Measurements from ENCODE around the gene ARVCF. TPM values are rescaled to one million over a fixed set of nuclear protein-coding genes. Genes with fewer than 3 reads are reported as not detected.

ARVCF gene
- total RNA-seq, 1 donor from 2014 or later: 1.7 TPM

DNA sequence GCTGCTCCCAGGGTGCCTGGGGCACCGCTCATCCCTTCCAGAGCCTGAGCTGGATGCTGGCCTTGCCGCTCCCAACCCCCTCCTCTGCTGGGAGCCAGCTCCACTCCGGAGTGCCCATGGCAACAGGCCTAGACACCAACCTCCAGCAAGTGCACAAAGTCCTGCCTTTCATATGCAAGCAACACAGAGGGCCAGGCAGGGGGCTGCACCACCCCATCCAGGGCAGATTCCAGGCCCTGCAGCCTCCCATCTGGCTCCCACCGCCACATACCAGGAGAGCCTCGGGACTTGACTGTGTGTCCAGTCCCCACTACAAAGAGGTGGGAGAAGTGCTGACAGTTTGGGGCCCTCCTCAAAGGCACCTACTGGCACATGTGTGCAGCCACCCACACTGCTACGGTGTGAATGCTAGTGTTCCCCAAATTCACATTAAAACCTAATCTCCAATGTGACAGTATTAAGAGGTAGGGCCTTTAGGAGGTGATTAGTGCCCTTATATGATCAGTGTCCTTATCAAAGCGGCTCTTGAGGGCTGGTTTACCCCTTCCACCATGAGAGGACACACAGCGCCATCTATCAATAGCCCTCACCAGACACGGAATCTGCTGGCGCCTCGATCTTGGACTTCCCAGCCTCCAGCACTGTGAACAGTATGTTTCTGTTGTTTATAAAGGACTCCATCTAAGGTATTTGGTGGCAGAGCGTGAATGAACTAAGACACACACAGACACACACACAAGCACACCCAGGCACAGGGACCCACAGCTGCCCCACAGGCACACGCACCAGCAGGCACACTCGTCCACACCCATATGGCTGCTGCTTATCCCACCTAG, 16.2 kb downstream of the ARVCF start:
- intact Hi-C loops (cut with micrococcal nuclease): no loop called here

DNA sequence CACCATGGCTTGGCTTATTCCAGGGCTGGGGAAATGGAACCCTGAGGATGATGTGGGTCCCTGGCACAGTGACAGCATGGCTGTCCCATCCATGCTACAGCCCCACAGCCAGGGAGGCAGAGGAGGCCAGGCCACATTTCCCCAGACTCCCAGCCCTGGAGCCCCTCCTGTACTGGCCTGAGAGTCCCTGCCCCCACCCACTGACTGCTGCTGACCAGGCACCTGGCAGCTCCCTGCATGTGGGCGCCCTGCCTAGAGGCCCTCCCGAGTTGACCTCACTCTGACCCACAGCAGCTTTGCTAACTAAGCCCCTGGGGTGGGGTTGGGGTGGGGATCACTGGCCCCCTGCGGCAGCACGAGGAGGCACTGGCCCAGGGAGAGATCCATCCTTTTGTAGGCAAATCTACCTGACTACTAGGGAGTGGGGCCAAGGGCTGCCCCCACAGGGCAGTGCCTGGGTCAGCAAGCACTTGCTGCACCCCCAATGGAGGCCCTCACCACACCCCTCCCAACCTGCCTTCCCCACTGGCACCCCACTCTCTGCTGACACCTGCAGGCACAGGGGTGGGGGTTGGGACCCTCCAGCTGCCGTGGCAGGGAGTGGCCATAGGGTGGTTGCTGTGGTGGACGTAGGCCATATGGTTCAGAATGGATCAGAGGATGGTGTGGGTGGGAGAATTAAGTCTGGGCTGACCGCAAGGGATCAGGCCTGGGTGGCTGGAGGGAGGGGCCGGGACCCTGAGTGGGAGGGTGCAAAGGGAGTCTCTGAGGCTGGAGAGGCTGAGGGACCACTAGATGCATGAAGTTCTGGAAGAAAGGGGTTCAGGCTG, 17.4 kb downstream of the ARVCF start:
- intact Hi-C loops (cut with micrococcal nuclease): no loop called here

DNA sequence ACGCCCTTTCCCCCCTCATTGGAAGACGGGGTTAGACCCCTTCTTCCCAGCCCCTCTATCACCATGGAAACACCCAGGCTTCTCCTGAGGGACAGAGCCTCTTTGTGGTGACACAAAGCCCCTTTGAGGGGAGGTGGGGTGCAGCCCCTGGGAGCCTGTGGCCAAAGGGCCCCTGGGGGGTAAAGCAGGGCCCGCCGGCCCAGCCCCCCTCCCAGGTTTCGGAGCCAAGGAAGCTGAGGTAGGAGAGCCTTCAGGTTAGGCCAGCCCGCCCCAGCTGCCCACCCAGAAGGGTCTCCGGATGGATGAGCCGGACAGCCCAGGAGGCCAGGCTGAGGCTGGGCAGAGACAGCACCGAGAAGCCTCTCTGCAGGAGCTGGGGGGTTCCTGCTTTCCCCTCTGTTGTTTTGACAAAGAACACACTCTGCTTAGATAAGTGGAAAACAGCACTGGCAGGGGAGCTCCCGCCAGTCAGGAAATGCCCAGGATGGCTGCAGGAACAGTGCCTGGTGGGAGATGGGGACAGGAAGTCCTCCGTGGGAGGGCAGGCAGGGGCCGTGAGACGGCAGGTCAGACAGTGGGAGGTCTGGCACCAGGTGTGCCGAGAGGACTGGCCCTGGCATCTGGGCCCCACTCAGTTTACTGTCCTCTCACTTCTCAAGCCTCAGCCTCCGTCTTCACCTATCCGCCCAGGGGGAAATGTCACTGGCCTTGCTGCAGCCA, 18.2 kb downstream of the ARVCF start:
- intact Hi-C loops (cut with micrococcal nuclease): no loop called here

DNA sequence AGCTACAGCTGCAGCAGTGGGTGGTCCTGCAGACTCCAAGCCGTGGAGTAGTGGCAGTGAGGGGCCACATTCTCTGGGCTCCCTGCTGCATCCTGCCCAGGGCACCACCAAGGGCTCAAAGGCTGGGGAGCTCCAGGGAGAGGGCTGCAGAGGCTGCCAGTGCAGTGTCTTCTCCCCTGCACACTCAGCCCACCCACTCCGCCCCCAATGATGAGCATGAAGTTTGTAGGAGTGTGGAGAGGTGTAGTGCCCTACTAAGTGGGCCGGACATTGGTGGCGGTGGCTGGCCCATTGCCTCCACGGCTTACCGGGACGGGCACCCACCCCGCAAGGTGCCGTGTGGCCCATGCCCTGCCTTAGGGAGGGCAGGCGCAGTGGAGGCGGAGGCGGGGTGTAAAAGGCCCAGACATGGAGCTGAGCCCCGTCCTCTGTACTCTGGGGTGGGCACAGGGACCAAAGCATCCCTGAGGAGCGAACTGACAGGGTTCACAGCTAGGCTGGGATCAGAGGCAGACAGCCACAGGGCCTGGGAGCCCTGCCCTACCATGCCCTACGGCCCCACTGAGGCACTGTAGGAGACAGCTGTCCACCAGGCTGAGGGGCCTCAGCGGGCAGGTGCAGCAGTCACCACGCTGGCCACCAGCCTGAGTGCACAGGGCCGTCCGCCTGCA, 18.9 kb downstream of the ARVCF start:
- intact Hi-C loops (cut with micrococcal nuclease): no loop called here

DNA sequence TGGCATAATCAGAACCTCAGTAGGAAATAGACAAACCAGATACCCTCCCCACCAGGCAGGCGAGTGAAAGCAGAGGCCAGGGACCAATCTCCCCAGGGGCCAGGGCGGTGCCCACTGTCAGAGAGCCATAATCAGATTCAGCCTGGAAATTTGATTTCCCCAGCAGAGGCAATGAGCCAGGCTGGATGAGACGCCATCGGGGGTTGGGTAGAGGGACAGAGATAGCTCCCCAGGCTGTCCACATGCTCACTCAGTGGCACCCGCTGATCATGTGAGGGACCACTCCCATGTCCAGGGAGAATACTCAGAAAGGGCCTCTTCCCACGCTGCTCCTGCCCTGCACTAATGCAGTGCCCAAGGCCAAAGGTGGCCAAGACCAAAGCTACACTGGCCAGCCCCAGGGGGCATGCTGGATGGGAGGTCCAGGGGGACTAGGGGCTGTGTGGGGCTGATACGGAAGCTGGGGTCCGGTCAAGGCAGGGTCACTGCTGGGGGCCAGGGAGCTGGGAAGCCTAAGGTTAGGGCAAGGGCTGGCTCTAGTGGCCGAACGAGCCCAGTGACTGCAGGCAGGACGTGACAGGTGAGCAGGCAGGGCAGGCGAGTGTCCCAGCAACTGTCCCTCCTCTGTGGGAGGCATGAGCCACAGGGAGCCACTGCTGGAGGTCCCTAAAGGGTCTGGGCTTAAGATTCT, 19.8 kb downstream of the ARVCF start:
- intact Hi-C loops (cut with micrococcal nuclease): no loop called here

DNA sequence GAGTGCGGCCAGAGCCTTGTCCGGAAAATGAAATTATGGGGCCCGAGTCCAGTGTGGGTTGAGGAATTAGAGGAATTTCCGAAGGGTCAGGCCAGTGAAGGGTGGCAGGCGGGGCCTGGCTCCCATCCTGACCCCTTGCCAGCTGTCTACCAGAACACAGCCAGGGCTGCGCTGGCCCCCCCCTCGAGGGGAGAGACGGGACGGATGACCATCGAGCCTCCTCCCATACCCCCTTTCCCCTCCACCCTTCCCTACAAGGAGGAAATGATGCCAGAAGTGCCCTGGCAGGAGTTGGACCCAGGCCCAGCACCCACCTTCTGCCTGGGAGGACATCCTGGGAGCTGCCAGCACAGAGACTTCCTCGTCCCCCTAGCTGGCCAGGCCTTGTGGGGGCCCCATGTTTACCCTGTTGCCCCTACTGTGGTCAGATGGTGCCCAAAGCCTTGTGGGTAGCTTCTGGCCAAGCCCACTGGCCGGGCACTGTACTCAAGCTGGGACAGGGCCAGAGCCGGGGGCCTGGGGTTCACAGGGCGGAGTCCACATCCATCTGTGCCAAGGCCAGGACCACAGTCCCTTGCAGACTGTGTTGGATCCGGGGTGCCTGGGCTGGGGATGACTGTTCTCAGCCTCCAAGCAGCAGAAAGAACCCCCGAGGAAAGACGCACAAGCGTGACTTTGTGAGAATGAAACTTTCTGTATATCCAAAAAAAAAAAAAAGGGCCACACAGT, 20.8 kb downstream of the ARVCF start:
- intact Hi-C loops (cut with micrococcal nuclease): no loop called here

DNA sequence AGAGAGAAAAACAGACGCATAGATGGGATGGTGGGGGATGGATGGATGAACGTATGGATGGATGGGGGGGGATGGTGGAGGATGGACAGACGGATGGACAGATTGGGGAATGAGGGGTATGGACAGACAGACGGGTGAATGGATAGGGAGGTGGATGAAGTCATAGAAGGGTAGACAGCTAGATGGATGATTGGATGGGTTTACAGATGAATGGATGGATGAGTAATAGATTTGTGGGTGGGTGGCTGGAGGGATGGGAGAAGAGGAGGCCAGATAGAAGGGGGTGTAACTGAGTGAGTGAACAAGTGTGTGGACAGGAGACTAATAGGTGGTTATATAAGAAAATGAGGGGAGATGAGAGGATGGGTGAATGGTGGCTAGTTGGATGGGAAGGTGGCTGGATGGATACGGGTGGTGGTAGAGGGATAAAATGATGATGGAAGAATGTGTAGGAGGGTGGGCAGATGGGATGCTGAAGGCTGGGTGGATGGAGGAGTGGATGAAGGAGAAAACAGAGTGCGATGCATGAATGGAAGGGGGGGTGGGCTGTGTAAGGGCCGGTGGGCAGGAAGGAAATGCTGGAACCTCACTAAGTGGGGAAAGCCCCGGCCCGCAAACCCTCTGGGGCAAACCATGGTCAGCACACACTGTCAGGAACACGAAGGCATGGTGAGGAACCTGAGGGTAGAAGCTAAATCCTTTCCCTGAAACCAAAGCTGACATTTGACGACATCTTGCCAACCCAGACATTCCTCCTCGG, 21.6 kb downstream of the ARVCF start:
- intact Hi-C loops (cut with micrococcal nuclease): no loop called here

DNA sequence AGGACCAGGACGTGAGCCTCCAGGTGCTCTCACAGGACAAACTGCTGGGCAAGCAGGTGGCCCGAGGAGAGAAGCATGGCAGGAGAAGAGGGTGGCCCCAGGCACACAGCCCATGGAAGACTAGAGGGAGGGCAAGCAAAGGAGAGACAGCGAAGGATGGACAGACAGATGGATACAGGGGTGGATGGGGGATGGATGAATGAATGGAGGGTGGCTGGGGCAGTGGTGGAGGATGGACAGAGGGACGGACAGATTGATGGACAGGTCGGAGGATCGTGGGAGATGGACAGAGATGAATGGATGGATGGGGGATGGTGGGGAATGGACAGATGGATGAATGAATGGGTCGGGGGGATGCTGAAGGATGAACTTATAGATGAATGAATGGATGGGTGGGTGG, 22.7 kb downstream of the ARVCF start:
- intact Hi-C loops (cut with micrococcal nuclease): no loop called here

DNA sequence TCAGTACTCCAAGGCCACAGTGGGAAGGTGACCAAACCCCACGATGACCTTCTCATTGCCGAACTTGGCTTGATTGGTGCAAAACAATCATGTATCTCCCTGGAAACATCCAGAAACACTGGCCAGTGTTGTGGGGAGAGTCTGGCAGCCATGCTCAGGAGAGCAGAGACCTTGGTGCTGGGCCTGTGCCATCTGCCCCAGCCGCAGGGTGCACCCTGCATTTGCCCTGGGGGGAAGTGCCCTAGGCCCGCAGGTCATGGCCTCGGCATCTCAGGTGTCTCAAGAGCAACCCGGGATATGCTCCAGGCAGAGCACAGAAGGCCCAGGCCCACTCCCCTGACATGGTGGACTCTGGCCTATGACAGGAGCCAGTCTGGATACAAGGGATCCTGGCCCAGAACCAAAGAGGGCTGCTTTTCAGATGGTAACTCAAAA, 23.7 kb downstream of the ARVCF start:
- intact Hi-C loops (cut with micrococcal nuclease): no loop called here

DNA sequence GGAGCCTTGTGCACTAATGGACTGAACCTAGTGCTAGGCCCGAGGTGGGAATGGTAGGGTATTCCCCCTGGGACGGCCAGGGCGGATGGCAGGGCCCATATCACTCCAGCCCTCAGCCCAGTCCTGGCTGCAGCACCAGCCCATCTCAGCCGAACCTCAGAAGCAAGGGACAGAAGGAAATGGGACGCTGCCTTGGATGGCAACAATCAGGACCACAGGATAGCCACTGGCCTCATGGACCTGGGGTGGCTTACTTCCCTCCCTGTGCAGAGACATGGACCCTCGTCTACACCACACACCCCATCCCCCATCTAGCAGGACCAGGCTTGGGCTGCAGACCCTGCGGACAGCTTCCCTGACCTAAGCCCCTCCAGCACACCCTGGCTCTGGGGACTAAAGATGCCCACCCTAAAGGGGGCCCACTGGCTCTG, 24.1 kb downstream of the ARVCF start:
- intact Hi-C loops (cut with micrococcal nuclease): no loop called here

DNA sequence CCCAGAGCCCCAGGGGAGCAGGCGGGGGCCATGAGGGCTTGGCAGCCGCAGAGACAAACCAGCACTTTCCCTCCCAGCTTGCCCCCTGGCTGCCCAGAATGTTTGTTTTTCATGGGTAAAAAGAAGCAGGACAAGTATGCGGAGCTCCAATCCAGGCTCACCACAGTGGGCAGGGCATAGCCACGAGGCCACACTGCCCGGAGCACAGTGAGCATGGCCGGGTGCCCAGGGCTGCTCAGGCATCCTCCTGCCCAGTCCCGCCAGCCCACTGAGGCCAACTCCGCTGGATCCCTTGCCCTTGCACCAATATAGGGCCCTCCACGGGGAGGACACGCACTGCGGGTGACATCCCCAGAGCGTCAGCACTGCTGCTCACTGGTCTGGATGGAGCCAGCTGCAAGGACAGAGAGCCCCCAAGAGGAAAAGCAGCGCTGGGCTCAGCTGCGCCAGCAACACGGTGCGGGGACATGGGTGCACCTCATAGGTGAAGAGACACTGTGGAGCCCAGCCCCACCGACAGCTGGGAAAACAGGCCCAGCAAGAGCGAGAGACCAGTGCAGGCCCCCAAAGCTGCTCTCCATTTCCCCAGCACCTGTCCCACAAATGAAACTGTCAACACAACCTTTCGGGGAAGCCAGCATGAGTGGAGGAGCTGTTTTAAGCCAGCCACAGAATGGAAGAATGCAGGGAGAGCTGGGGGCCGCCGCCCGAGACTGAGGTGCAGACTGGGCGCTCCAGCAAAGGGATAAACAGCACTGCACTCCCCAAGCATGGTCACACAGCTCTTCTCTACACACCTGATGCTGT, 24.8 kb downstream of the ARVCF start:
- intact Hi-C loops (cut with micrococcal nuclease): no loop called here

DNA sequence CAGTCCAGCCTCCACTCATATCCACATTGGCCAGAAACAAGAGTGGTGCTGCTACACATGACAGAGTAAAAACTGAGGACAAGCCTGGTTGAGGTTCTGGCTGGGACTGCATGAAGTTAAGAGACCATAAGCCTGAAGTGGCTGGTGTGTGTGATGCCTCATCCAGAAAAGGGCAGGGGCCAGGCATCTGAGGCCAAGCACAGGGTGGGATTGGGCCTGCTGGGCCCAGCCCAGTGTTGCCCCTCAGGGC, 25.3 kb downstream of the ARVCF start:
- intact Hi-C loops (cut with micrococcal nuclease): no loop called here

DNA sequence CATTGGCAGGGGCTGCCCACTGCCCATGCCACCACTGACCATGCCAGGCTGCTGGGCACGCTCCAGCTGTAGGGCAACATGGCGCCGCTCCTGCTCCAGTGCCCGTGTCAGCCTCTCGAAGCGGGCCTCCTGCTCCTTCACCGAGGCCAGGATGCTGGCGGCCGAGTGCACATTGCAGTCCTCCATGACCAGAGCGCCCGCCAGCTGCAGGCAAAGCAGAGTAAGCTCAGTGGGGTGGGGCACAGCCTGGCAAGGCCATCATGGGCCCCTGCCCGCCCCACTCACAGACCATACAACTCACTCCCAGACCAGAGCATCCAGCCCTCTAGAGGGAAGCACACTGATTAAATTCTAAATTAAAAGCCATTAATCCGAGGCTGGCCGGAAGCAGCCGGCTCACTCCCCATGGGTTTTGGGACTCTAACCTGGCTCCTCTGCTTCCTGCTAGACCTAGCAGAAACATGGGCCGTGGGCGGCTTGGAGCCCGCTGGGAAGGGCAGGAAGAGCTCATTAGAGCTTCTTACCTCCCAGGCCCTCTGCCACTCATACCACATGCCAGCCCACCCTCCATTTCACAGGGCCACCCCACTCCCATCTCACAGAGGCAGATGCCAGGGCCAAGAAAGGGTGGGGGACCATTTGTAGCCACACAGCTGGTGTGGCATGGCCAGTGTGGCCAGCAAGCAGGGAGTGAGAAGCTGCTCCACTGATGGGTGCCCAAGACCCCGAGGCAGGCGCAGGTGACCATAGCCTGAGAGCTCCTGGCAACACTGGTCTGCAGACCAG, 25.8 kb downstream of the ARVCF start:
- intact Hi-C loops (cut with micrococcal nuclease): no loop called here

DNA sequence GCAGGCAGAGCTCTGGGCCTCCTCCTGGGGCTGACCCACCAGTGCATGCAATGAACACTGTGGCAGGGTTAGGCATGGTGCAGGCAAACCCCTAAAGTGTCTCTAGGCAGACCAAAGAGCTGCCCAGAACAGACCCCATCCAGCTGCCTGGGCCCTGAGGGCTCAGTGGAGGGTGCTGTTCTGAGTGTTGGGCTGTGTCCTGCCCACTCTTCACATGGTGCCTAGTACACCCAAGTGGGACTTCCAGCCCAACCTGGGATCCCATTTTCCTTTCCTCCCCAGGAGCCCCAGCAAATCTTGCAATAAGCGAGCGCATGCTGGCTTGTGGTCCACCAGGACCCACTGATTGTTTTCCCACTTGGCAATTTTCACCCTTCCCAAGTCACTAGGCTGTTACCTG, 26.4 kb downstream of the ARVCF start:
- intact Hi-C loops (cut with micrococcal nuclease): no loop called here

DNA sequence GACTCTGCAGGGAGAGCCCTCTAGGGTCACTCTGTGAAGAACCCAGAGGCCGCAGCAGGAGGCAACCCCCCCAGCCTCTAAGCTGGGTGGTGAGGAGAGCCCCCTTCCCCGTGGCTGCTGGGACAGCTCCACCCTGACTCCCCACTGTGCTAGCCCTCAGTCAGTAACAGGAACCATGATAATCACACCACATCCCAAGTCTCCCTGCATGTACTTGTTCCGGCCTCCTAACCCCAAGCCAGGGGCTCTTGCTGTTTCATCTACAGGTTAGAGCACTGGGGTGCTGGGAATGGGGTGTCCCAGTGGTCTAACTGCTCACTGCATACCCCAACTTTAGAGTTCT, 26.9 kb downstream of the ARVCF start:
- intact Hi-C loops (cut with micrococcal nuclease): no loop called here

DNA sequence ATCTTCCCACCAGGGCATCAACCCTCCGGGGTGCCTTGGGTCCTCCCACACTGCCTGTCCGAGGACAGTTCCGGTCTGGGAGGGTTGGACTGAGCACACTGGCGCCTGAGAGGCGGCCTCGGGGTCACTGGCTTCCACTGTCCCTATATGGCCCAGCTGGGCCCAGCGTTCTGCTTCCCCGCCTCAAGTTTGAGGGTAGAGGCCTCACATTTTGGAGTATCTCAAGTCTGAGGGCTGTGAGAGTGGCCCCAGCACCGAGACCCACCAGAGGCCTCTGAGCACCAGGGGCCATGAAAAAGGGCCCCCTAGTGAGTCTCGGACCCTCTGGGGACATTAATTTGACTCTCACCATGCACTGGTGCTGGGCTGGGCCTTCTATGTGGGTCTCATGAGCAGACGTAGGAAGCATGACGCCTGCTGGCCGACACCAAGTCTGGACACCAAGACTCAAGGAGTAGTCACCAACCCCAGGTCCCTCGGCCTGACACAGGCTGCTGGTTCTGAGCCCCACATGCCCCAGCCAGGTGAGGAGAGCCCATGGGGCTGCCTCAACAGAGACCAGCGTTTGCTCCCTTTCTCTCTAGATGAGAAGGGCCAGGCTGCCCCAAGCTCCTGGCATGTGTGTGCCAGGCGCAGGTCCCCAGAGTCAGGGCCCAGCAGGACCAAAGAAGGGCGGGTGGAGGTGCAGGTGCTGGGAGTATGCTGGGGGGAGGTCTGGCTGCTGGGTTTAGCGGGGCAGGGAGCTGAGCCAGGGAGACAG, 27.5 kb downstream of the ARVCF start:
- intact Hi-C loops (cut with micrococcal nuclease): no loop called here

DNA sequence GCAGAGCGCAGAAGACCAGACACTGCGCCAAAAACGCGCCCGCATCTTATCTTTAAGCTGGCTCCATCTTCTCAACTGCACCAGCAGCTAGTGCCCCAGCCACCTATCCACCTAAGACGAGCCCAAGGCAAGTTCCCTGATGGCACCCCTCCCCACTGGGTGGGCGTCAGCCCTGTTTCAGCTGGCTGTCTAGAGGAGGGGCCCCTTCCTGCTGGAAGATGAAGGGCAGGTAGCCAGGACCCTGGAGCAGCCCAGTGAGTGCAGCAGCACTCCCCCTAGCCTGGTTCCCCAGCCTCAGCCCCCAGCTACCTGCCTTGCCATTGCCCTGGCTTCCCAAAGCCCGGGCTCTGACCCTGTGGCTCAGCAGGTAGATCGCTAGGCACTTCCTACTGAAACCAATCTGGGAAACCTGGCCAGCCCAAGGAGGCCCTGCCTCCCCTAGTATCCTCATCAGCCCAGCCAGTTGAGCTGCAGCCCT, 28.3 kb downstream of the ARVCF start:
- intact Hi-C loops (cut with micrococcal nuclease): no loop called here

Measured in T-helper 1 cell treated with Interleukin-12 subunit alpha and Interleukin-12 subunit beta and Interleukin-4 antibody, amounts not matched to agents 30 ng/mL and 1 ng/mL, for 36 hours (primary cell).